ENCODE results near the gene SLC7A5. TPM values are rescaled to one million over a fixed set of nuclear protein-coding genes. Genes with fewer than 3 reads are reported as not detected.

The SLC7A5 gene
- total RNA-seq, 1 donor from 2014 or later: 42.2 TPM

- TF ChIP-seq, protein P1, sequence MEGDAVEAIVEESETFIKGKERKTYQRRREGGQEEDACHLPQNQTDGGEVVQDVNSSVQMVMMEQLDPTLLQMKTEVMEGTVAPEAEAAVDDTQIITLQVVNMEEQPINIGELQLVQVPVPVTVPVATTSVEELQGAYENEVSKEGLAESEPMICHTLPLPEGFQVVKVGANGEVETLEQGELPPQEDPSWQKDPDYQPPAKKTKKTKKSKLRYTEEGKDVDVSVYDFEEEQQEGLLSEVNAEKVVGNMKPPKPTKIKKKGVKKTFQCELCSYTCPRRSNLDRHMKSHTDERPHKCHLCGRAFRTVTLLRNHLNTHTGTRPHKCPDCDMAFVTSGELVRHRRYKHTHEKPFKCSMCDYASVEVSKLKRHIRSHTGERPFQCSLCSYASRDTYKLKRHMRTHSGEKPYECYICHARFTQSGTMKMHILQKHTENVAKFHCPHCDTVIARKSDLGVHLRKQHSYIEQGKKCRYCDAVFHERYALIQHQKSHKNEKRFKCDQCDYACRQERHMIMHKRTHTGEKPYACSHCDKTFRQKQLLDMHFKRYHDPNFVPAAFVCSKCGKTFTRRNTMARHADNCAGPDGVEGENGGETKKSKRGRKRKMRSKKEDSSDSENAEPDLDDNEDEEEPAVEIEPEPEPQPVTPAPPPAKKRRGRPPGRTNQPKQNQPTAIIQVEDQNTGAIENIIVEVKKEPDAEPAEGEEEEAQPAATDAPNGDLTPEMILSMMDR (IDR thresholded peaks at IDR 0.05; ENCODE audit: unreplicated experiment): no peak
- Mint-ChIP-seq H3K4me1 (ENCODE audit: low read depth) (no peaks in the 10 kb centered on the region), H3K27ac (no peak overlapping the region), H3K36me3 (ENCODE audit: insufficient read depth) (no peaks in the 10 kb centered on the region), H3K4me3 (ENCODE audit: low read depth) (no peak overlapping the region), H3K9me3 (ENCODE audit: low read depth) (no peaks in the 10 kb centered on the region), H3K27me3 (no peaks in the 10 kb centered on the region)
- no peak for DNase-seq (ENCODE audit: low spot score, unreplicated experiment)
These were observed 29.6 kb downstream of the SLC7A5 start for GRCh38 chr16:87839542-87840270.

GRCh38 chr16:87838643-87839541 lies 30.4 kb downstream of the SLC7A5 start:
- no peak overlapping the region for H3K27ac Mint-ChIP-seq
- no peaks in the 10 kb centered on the region for H3K4me1 Mint-ChIP-seq (ENCODE audit: low read depth)
- no peaks in the 10 kb centered on the region for H3K27me3 Mint-ChIP-seq
- H3K4me3 Mint-ChIP-seq (ENCODE audit: low read depth): no peak overlapping the region
- TF ChIP-seq, protein P1 (IDR thresholded peaks at IDR 0.05; ENCODE audit: unreplicated experiment): no peak
- no peak for DNase-seq (ENCODE audit: low spot score, unreplicated experiment)
- H3K9me3 Mint-ChIP-seq (ENCODE audit: low read depth): no peaks in the 10 kb centered on the region
- H3K36me3 Mint-ChIP-seq (ENCODE audit: insufficient read depth): peaks cover 4% of the 10 kb centered on the region

DNA sequence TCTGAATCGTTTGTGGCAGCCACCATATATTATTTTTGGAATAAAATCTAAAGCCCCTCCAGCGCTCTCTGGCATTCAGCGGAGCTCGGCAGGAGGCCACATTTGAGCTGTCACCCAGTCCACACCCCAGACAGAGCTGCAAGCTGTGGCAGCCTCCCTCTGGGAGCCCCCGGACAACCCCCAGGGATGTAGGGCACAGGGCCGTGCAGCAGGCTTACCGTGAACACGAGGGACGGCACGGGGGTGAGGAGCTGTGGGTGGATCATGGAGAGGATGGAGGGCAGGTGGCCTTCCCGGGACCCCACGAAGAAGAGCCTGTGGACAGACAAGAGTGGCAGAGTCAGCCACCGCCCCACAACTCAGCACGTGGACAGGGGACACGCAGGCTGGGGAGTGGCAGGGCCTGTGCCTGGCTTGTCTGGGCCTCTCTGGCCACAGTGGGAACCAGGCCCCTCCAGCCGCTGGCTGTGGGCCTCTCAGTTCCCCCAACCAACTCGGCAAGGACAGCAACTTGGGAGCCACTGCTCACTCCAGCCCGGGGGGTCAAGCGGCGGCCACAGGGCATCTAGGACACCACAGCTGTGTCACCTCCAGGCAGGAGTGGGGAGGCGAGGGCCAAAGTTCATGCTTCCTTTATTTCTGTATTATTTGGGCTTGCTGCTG lies 31.5 kb downstream of the SLC7A5 start:
- TF ChIP-seq, protein P1 (IDR thresholded peaks at IDR 0.05; ENCODE audit: unreplicated experiment): no peak
- DNase-seq (ENCODE audit: low spot score, unreplicated experiment): no peak
- Mint-ChIP-seq H3K9me3 (ENCODE audit: low read depth) (no peaks in the 10 kb centered on the region), H3K36me3 (ENCODE audit: insufficient read depth) (peaks cover 4% of the 10 kb centered on the region), H3K27ac (no peak overlapping the region), H3K4me1 (ENCODE audit: low read depth) (no peaks in the 10 kb centered on the region), H3K4me3 (ENCODE audit: low read depth) (no peak overlapping the region), H3K27me3 (no peaks in the 10 kb centered on the region)

DNA sequence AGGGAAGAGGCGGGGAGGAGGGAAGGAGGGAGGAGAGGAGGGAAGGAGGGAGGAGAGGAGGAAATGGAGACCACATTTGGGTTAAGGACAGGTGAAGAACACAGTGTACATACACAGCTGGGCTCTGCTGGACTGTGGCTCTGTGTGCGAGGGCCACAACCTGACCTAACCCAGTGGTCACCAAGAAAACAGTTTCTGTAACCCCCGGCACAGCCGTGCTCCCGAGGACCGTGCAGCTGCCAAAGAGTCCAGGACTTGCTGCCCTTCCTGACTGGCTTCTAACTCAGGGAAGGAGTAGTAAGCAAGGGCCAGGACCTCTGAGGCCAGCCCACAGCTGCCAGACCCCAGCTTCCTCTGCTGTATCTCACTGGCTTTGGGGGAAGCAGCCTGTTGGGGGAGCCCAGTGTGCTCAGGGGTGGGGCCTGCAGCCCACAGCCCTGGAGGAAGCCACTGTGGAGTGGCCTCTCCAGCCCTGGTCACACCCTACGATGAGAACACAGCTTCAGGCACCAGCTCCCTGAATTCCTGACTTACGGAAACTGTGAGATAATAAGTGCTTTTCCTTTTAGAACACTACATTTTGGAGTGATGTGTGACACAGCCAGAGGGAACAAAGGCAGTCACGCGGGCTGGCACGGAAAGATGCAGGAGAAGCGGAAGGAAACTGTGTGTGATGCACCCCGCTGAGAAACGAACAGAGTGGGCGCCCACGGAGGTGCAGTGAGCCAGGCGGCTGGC lies 32.3 kb downstream of the SLC7A5 start:
- no peaks in the 10 kb centered on the region for H3K9me3 Mint-ChIP-seq (ENCODE audit: low read depth)
- TF ChIP-seq, protein P1 (IDR thresholded peaks at IDR 0.05; ENCODE audit: unreplicated experiment): no peak
- no peak for DNase-seq (ENCODE audit: low spot score, unreplicated experiment)
- no peak overlapping the region for H3K27ac Mint-ChIP-seq
- H3K4me3 Mint-ChIP-seq (ENCODE audit: low read depth): no peak overlapping the region
- H3K4me1 Mint-ChIP-seq (ENCODE audit: low read depth): no peaks in the 10 kb centered on the region
- H3K36me3 Mint-ChIP-seq (ENCODE audit: insufficient read depth): peaks cover 4% of the 10 kb centered on the region
- H3K27me3 Mint-ChIP-seq: no peaks in the 10 kb centered on the region

Data from progenitor cell of endocrine pancreas (in vitro differentiated cells).